NCI-H526 (cell line): ENCODE data around the gene PIP4K2B.
"Not testable (repeated sequence)": the region's sequence is repeated elsewhere in the genome, so short reads cannot be mapped to it uniquely, and the experiment has no call there.

Source experiments
- DNase-seq, 2 experiments: peaks; one replicate each; lab custom pipeline; 2025; lab: John Stamatoyannopoulos, UW

The PIP4K2B gene

GRCh38 chr17:38730526-38731379 is 68.6 kb downstream of the PIP4K2B start:
- peak in 1 of 2 experiments; percentile 76 for DNase-seq

- DNase-seq: peak; percentile 40 to 92
Measured at GRCh38 chr17:38729886-38730525, 69.3 kb downstream of the PIP4K2B start, which contains the start of gene CISD3. Gene CISD3, plus strand, starts transcription at chr17:38730341. Its CDS starts 18 bp downstream, at chr17:38730359.

- no peak for DNase-seq
Measured at GRCh38 chr17:38729368-38729885, 69.9 kb downstream of the PIP4K2B start.

GRCh38 chr17:38728290-38728831 is 71.0 kb downstream of the PIP4K2B start:
- no peak for DNase-seq

GRCh38 chr17:38727736-38728135 is 71.6 kb downstream of the PIP4K2B start:
- no peak for DNase-seq

GRCh38 chr17:38726145-38726544 is 73.2 kb downstream of the PIP4K2B start:
- not testable (repeated sequence) for DNase-seq

GRCh38 chr17:38725066-38725465 is 74.3 kb downstream of the PIP4K2B start:
- DNase-seq: no peak

- DNase-seq: no peak
Measured at GRCh38 chr17:38724337-38724988, 74.9 kb downstream of the PIP4K2B start.

- DNase-seq: no peak
Measured at GRCh38 chr17:38721802-38722201, 77.6 kb downstream of the PIP4K2B start.

GRCh38 chr17:38720941-38721340 is 78.4 kb downstream of the PIP4K2B start:
- no peak for DNase-seq

- DNase-seq: peak in 1 of 2 experiments; percentile 27
Measured at GRCh38 chr17:38719943-38720641, 79.3 kb downstream of the PIP4K2B start.

- no peak for DNase-seq
Measured at GRCh38 chr17:38719289-38719942, 79.9 kb downstream of the PIP4K2B start.

GRCh38 chr17:38717139-38717745 is 82.1 kb downstream of the PIP4K2B start:
- DNase-seq: no peak

GRCh38 chr17:38716368-38717005 is 82.9 kb downstream of the PIP4K2B start:
- no peak for DNase-seq
